ENCODE results near the gene GMPPA.
A peak's percentile ranks its signal among the peaks of the same experiment; 100 is the strongest.

The GMPPA gene

DNA sequence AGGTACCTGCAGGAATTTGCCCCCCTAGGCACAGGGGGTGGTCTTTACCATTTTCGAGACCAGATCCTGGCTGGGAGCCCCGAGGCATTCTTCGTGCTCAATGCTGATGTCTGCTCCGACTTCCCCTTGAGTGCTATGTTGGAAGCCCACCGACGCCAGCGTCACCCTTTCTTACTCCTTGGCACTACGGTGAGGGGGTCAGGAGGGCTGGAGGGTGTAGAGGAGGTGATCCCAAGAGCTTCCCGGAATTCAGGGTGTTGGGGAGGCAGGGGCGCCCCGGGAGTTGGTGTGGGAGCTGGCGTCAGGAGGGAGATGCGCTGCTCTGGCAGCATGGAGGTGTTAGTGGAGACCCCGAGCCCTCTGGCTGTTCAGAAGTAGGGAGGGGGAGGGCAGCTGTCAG, 3.2 kb downstream of the GMPPA start:
- DNase-seq (ENCODE audit: low read depth in 2 of 3, low spot score in 2 of 3), result no peak

DNA sequence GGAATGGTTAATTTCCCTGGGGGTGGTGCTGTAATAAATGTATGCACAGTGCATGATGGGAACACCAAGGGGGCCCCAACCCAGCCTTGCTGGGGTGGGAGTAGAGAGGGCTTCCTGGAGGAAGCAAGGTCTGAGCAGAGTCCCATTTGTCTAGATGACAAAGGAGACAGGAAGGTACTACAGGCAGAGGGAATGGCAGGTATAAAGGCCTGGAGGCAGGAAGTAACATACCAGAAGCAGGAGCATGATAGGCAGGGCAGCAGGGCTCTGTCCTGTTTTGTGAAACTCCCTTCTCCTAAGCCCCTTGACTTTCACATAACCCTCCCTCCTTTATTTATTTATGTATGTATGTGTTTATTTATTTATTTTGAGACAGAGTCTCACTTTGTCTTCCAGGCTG, 3.9 kb downstream of the GMPPA start:
- no peak for DNase-seq (ENCODE audit: low read depth in 2 of 3, low spot score in 2 of 3)

DNA sequence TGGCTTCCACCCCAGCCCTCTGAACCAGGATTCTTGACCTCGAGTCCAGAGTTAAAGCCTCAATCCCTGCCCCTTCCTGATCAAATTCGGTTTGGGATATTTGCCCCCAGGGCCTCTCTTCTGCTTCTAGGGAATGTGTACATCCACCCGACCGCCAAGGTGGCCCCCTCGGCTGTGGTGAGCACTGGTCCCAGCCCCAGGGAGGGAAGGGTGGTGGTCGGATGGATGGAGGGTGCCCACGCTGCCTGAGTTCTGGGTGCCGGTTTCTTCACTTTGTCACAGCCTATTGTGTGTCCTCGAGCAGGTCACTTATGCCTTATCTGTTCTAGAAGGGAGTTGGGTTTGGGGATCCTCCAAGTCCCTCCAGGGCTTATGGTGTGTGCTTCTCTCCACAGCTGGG, 6.9 kb downstream of the GMPPA start:
- DNase-seq (ENCODE audit: low read depth in 2 of 3, low spot score in 2 of 3), result no peak

DNA sequence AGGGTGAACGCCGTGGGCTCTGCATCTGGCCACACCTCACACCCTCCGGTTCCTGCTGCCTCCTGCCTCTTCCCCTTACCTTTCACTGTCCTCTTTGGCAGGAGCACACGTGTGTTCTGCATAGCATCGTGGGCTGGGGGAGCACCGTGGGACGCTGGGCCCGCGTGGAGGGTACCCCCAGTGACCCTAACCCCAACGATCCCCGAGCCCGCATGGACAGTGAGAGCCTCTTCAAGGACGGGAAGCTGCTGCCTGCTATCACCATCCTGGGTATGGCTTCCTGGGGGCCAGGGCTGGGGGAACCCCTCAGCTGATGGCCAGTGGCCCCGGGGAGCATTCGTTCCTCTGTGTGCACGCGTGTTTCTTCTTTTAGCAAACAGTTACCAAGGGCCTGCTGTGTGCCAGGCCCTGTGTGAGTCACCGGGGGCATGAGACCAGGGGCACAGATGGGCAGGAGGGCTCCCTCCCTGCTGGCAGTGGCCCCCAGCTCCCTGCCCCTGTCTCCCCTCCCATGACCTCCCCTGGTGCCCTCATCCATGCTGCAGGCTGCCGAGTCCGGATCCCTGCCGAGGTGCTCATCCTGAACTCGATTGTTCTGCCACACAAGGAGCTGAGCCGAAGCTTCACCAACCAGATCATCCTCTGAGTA, 7.6 kb downstream of the GMPPA start:
- no peak for DNase-seq (ENCODE audit: low read depth in 2 of 3, low spot score in 2 of 3)

DNA sequence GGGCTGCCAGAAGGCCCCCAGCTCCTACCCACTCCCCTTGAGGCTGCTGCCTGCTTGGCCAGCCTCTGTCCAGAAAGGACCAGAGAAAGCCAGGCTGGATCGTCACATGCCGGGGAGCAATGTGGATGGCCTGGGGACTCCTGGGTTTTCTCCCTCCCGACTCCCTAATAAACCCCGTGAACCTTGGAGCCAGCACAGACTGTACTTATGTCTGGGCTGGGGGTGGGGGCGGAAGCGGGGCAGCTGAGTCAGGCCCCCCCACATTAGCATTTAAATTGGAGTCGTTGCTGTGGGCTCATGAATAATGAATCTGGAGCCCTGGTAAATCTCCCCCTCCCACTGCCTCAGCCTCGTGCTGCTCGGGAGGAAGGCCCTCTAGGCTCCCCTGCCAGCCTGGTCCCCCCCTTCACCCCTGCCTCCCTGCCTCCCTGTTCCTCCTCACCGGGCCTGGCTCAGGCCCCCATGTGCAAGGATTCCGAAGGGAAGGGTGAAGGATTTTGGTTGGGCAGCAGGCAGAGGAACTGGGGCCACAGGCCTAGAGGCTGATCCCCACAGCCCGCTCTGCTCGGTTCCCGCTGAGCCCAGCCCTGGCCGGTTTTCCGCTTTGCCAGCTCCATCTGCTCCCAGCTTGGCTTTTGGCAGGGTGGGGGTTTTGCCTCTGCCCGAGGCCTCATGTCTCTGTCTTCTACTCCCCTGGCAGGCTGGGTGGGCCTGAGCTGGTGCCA, 8.3 kb downstream of the GMPPA start:
- DNase-seq (ENCODE audit: low read depth in 2 of 3, low spot score in 2 of 3), result no peak

DNA sequence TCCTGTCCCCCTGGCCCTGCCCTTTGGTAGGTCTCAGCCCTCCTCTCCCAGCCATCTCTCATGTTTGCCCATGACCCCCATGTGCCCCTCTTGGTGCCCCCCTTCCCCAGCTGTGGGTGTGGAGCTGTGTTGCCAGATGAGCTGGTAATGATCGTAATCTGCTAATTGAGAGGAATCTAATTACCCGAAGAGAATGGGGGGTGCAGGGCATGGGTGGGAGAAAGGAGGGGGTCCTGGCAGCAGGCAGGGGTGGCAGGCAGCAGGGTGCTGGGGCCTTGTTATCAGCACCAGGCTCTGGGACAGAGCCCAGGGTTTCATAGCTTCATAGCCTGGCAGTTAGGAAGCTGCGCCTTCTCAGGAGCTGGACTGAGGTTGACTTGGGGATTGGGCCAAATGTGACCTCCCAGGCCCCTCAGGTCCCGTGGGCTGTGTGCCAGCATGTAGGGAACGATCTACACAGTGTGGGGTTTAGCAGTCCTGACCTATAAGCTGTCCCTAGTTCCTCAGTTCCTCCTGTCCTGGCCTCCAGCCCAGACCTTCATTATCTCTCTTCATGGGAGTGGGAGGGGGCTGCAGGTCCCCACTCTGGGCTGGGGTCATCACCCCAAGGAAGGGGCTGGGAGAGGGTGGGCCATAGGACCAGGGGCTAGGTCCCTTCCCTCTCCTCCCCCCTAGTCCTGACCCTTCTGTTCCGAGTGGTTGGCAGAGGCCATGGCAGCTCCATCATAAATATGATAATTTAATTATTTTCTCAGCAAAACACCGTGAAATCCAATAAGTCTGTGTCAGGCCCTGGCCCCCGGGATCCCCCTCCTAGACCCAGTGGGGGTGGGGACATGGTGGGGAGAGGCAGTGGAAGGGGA, 9.1 kb downstream of the GMPPA start:
- no peak for DNase-seq (ENCODE audit: low read depth in 2 of 3, low spot score in 2 of 3)

DNA sequence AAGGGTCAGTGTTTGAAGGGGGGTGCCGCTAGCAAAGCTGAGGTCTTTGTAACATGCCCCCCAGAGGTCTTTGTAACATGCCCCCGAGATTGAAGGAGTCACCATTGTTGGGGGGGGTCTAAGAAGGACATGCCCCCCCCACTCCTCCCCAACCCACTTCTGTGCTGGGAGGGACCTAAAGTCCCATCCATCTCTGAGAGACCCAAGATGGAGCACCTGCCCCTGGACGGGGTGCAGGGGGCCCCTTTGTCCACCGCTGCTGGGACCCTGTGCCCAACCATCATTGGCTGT, 9.7 kb downstream of the GMPPA start:
- DNase-seq (ENCODE audit: low read depth in 2 of 3, low spot score in 2 of 3), result no peak

DNA sequence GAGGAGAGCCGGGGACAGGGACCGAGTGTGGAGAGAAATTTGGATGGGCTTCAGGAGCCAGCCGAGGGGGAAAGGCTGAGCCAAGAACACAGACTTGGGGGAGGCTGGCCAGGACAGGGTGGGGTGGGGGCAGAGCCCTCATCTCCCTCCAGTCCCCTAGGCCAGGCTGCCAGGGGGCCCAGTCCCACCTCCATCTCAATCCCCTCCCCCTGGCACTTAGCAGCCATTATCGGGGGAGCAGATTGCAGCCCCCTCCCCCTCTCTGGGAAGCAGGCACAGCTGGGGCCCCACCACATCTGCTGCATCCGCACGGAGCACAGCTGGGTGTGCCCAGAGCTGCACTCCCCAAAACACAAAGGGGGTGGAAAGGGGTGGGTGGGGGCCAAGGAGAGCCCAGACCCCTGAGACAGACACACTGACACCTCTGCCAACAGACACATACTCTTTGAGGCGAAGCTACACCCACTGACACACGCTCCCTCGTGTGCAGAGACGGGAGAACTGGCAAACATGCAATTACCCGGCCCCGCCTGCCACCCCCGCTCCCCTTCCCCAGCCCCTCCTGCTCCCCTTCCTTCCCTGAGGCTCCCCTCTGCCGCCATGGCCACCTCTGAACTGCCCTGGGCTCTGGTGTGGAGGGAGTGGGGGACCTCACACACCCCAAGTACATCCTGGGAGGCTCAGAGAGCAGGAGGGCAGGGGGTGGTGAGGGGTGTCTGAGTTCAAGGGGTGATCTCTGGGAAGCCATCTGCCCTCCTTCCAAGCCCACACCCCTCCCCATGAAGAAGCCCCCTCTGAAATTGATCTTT, 10.5 kb downstream of the GMPPA start:
- DNase-seq (ENCODE audit: low read depth in 2 of 3, low spot score in 2 of 3), result no peak

DNA sequence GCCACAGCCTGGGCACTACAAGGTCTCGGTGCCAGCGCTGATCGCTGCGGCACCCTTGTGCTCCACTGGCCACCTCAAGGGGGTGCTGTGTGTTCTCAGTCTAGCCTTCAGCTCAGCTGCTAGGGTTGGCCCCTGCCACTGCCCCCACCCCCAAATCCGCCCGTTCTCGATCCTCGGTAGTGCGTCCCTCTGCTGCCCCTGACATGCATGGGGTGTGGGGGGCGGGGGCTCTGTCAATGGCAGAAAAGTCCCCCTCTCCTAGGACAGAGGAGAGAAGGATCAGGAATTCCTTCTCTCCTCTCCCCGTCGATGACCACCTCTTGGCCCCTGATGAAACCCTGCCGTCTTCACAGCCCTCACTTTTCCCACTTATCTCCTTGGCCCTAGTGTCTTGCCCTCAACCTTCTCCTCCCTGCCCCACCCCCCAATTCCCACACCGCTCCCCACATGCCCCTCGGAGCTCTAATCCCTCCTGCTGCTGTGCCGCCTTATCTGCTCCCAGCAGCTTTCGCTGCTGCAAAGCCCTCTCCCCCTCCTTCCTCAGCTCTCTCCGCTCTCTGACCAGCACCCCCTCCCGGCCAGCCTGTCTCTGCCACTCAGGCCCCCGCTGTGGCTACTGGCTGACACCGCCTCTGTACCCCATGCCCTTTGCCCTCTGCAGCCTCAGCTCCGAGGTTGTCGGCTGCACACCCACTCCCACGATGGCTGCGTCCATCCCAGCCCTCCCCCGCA, 11.3 kb downstream of the GMPPA start:
- DNase-seq (ENCODE audit: low read depth in 2 of 3, low spot score in 2 of 3), result peak in 1 of 3 experiments; percentile 12

DNA sequence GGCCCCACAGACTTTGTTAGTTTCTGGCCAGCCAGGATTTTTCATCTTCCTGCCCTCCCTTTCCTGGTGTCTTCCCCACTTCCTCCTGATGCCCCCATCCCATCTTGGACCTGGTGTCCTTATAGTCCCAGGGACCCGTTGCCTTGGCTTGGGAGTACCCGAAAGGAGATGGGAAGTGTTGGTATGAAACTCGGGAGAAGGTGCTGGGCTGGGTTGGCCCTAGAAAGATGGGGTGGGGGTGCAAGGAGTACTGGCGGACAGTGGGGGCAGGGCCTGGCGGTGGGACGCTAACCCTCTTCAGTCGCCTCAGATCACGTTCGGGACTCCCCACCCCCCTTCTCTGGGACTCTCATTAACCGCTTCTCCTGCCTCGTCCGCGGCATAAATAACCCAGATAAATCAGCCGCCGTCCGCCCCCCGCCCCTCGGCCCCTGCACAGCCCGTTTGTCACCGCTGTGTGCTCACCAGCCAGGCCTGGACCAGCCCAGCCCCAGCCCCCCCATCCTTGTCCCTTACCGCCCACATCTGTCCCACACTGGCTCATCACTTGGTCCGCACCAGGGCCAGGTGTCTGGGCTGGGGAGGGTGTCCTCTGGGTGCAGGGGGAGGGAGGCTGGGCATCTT, 11.9 kb downstream of the GMPPA start:
- DNase-seq (ENCODE audit: low read depth in 2 of 3, low spot score in 2 of 3), result no peak

DNA sequence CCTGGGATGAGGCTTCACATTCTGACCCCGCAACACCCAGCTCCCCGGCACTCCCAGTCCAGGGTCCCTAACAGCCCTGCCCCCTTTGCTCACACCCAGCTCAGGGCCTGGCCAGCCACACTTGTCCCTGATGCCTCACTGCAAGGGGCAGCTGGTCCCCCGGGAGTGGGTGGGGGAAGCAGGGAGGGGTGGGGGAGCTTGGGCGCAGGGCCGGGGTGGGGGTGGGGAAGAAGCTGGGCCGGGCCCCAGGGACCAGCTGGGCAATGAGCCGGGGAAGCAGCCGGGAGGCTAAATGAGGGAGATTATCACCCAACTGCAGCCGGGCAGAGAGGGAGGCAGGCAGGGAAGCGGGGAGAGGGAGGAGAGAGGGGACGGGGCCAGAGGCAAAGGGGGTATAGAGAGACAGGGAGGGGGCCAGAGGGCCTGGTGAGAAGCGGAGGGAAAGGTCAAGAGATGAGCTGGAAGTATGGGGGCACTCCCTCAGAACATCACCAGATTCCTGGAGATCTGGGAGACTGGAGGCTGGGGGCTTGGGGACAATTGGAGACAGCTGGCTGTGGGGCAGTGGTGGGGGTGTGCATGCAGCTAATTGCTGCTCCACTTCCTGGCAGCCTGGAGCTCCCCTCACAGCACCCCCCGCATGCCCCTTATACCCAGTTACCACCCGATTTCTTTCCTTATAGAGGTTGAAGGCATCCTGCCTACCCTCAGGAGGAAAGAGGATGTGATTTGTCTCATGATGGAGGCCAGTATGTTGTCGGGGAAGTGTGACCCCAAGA, 13.0 kb downstream of the GMPPA start:
- no peak for DNase-seq (ENCODE audit: low read depth in 2 of 3, low spot score in 2 of 3)

DNA sequence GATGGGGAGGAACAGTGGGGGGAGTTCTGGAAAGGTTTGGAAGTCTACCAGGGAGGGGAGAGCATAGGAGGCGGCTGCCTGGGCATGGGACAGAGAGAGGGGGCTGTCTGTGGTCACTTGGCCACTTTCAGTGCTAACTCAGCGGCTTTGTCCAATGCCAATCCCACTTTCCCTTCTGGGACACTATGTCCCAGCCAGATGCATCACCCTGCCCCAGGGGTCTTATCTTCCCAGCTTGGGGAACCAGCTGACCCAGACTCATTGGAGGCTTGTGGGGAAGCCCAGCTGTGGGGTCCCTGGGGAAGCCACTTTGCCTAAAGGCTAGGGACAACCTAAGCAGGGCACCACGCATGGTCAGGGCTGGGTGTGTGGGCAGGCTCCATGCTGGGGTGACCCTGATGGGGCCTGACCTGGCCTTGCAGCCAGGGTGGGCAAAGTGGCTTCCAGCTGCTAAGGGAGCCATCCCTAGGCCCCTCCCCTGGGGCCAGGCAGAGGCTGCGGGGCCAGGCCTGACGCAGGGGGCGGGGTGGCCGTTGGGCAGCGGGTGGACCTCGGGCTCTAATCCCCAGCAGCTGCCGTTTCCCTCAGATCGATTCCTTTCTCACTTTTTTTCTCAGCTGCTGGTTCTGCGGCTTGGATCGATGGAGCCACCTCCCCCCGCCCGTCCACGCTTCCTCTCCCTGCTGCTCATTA, 14.0 kb downstream of the GMPPA start:
- DNase-seq (ENCODE audit: low read depth in 2 of 3, low spot score in 2 of 3), result no peak

DNA sequence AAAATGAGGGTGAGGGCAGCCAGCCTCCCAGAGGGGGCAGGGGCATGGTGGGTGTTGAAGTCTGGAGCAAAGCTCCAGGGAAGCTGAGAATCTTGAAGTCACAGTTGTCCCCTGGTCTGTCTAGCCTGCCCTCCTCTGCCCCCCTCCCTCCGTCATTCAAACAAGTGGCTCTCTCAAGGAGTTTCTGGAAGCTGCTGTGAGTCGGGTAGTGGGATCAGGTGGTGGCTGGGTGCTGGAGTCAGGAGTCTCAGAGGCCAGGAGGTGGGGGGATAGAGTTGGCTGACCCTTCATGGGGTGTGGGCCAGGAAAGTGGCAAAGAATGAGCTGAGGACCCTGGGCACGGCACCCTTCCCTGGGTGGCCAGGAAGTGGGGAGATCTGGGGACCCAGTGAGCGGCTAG, 15.1 kb downstream of the GMPPA start:
- no peak for DNase-seq (ENCODE audit: low read depth in 2 of 3, low spot score in 2 of 3)

DNA sequence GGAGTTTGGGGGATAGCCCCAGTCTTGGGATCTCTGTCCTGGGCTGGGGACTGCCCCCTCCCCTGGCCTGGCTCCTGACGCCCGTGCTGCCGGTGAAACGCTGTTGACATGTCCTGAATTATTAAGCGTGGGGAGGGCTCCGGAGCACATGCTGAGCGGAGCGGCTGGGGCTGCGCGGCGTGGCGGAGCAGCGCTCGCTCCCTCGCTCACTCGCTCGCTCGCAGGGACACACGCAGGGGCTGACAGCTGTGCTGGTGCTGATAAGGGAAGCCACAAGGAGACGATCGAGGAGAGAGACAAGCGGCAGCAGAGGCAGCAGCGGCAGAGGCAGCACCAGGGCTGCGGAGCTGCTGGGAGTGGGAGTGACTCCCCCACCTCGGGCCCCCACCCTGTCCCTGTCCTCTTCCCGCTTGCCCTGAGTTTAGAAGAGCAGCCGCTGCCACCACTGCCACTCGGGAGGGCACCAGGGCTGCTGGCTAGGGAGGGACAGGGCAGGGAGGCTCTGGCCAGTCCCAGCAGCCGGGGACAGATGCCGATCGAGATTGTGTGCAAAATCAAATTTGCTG, 15.6 kb downstream of the GMPPA start, which contains the start of gene ASIC4:
TSS of gene ASIC4 (plus strand) at position 287 of the 566 bp plus-strand sequence. CDS start at position 530, 243 bp downstream.
- no peak for DNase-seq (ENCODE audit: low read depth in 2 of 3, low spot score in 2 of 3)

DNA sequence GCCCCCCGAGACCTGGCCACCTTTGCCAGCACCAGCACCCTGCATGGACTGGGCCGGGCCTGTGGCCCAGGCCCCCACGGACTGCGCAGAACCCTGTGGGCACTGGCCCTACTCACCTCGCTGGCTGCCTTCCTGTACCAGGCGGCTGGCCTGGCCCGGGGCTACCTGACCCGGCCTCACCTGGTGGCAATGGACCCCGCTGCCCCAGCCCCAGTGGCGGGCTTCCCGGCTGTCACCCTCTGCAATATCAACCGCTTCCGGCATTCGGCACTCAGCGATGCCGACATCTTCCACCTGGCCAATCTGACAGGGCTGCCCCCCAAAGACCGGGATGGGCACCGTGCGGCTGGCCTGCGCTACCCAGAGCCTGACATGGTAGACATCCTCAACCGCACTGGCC, 16.1 kb downstream of the GMPPA start:
- DNase-seq (ENCODE audit: low read depth in 2 of 3, low spot score in 2 of 3), result no peak

DNA sequence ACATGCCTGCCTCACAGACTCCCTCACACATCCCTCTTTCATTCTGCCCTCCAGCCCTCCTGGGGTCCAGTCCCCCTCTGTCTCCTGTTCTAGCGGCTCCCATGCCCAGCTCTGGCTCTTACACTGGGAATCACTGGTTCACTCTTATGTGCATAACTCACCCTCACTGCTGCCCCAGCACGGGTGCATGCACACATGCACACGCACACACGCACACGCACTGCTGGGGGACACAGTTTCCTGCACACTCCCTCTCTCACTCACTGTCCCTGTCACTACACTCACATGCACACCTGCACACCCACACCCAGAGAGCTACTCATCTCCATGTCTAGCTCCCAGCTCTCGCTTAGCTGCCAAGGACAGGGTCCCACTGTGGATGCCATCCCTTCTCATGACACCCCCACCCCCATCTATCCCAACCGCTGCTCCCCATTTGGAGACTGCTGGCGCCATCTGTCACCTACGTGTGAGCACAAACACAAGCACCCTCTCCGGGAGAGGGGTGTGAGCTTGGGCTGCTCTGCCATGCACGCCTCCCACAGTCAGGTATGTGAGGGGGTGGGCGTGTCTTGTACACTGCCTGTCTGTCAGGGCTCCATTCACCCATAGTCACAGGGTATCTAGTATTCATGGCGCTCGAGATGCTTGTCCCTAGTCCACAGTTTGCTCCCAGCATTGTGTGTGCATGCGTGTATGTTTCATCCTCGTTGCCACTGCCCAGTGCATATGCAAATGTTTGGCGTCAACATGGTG, 17.4 kb downstream of the GMPPA start:
- no peak for DNase-seq (ENCODE audit: low read depth in 2 of 3, low spot score in 2 of 3)

DNA sequence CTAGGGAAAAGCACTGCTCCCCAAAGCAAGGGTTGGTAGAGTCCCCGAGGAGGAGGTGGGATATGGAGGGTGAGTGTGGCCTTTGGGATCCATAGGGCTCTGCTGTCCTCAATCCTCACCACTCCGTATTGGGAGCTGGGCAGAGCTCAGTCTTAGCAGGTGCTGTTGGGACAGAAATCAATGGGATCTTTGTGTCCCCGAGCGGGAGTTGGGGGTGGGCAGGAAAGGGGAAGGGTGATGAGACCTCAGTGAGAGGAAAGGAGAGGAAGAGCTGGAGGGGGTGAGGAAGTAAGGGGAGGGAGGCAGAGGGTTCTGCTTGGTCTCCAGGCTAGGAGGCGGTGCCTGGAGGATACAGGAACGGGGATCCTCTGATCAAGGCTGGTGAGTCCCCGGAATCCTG, 18.2 kb downstream of the GMPPA start:
- DNase-seq (ENCODE audit: low read depth in 2 of 3, low spot score in 2 of 3), result no peak

All from activated CD8-positive, alpha-beta memory T cell treated with anti-CD3 and anti-CD28 coated beads for 48 hours (primary cell).